ENCODE measurements around the gene NDUFAF2. TPM values are rescaled to one million over a fixed set of nuclear protein-coding genes. Genes with fewer than 3 reads are reported as not detected.

The NDUFAF2 gene
- total RNA-seq, 2 donors from 2014 or later, result 16.6 to 17.9 TPM

DNA sequence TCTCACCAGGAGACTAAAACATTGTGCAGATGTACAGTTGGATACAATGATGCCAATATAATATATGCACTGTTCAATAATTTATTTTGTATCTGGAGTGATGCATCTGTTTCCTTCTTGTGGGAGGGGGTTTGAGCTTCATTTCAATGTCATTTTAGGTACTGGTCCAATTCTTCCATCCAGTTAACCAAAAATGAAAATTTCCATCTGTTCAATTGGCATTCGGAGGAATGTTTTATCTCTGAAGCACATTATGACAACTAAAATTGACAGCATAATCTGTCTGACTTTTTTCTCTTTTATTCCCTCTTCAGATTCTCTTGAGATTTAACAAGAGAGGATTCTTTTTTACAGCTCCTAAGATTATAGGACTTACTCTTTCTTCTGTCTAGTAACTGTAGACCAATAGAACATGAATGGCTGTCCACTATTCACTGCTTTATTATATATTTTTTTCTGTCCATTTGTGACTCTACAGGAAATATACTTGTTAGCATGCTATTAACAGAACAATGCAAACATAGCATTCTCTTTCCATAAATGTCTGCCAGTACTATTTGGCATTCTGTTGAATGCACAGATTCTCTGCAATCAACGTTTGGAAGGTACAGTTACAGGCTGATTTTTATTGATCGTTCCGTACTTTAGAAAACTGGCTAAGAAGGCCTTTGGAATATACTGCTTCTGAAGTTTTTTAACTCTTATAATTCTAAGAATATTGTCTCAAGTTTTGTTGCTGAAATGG lies 57.8 kb downstream of the NDUFAF2 start:
- TF ChIP-seq POLR2A (IDR thresholded peaks at IDR 0.05) (no peak), POLR2AphosphoS5 (IDR thresholded peaks at IDR 0.05) (no peak)
- TF ChIP-seq, protein P1, sequence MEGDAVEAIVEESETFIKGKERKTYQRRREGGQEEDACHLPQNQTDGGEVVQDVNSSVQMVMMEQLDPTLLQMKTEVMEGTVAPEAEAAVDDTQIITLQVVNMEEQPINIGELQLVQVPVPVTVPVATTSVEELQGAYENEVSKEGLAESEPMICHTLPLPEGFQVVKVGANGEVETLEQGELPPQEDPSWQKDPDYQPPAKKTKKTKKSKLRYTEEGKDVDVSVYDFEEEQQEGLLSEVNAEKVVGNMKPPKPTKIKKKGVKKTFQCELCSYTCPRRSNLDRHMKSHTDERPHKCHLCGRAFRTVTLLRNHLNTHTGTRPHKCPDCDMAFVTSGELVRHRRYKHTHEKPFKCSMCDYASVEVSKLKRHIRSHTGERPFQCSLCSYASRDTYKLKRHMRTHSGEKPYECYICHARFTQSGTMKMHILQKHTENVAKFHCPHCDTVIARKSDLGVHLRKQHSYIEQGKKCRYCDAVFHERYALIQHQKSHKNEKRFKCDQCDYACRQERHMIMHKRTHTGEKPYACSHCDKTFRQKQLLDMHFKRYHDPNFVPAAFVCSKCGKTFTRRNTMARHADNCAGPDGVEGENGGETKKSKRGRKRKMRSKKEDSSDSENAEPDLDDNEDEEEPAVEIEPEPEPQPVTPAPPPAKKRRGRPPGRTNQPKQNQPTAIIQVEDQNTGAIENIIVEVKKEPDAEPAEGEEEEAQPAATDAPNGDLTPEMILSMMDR (IDR thresholded peaks at IDR 0.05), result no peak
- H3K4me3 ChIP-seq, result no peak overlapping the region
- intact Hi-C loops (cut with DNase I), result no loop called here
- no peaks in the 10 kb centered on the region for H3K27me3 ChIP-seq (replicated peaks; ENCODE audit: insufficient read depth)
- no peaks in the 10 kb centered on the region for H3K4me1 ChIP-seq (replicated peaks)
- no peaks in the 10 kb centered on the region for H3K36me3 ChIP-seq
- no peak overlapping the region for H3K27ac ChIP-seq
- no peaks in the 10 kb centered on the region for H3K9me3 ChIP-seq
- DNase-seq (ENCODE audit: low spot score), result no peak
- 41% methylated on average over 4 of the region's 4 CpGs for WGBS

DNA sequence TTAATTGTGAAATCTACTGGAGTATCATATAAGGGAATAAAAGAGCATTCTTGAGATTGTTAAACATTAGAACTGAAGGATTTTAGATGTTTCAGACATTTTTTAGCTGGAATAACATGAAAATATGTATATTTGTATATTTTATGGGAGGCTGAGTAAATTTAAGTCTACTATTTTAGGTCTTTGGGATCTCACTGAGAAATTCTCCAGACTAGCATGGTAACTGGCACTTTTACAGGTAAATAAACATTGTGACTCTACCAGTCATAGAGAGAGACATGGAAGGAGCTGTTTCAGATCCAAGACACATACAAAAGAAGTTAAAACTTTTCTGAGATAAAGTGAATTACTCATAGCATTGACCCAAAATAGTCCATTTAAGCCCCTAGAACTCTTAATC lies 59.4 kb downstream of the NDUFAF2 start:
- no peak for DNase-seq (ENCODE audit: low spot score)
- no peak overlapping the region for H3K4me3 ChIP-seq
- no peak overlapping the region for H3K27ac ChIP-seq
- no peaks in the 10 kb centered on the region for H3K9me3 ChIP-seq
- TF ChIP-seq POLR2A (IDR thresholded peaks at IDR 0.05) (no peak), POLR2AphosphoS5 (IDR thresholded peaks at IDR 0.05) (no peak)
- TF ChIP-seq, protein P1 (IDR thresholded peaks at IDR 0.05), result no peak
- intact Hi-C loops (cut with DNase I), result no loop called here
- H3K27me3 ChIP-seq (replicated peaks; ENCODE audit: insufficient read depth), result no peaks in the 10 kb centered on the region
- H3K4me1 ChIP-seq (replicated peaks), result no peaks in the 10 kb centered on the region
- no peaks in the 10 kb centered on the region for H3K36me3 ChIP-seq

DNA sequence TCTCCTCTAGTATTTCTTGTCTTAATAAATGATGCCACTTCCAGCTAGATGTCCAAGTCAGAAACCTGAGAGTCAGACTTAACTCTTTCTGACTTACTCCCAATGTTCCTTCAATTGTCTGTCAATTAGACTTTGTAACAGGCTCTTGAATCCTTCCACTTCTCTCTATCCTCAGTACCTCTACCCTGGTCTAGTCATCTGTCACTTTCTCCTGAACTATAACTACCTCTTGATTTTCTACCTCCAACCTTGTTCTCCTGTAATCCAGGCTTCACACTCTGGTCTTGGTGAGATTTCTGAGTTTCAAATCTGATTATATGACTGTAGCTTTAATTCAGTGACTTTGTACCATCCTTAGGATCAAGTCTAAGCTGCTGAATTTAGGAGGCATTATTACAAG lies 64.9 kb downstream of the NDUFAF2 start:
- Histone ChIP-seq H3K36me3 (no peaks in the 10 kb centered on the region), H3K4me3 (no peak overlapping the region), H3K4me1 (replicated peaks) (no peaks in the 10 kb centered on the region), H3K27ac (no peak overlapping the region), H3K9me3 (no peaks in the 10 kb centered on the region), H3K27me3 (replicated peaks; ENCODE audit: insufficient read depth) (no peaks in the 10 kb centered on the region)
- TF ChIP-seq POLR2AphosphoS5 (IDR thresholded peaks at IDR 0.05) (no peak), POLR2A (IDR thresholded peaks at IDR 0.05) (no peak)
- TF ChIP-seq, protein P1 (IDR thresholded peaks at IDR 0.05), result no peak
- intact Hi-C loops (cut with DNase I), result no loop called here
- no peak for DNase-seq (ENCODE audit: low spot score)

DNA sequence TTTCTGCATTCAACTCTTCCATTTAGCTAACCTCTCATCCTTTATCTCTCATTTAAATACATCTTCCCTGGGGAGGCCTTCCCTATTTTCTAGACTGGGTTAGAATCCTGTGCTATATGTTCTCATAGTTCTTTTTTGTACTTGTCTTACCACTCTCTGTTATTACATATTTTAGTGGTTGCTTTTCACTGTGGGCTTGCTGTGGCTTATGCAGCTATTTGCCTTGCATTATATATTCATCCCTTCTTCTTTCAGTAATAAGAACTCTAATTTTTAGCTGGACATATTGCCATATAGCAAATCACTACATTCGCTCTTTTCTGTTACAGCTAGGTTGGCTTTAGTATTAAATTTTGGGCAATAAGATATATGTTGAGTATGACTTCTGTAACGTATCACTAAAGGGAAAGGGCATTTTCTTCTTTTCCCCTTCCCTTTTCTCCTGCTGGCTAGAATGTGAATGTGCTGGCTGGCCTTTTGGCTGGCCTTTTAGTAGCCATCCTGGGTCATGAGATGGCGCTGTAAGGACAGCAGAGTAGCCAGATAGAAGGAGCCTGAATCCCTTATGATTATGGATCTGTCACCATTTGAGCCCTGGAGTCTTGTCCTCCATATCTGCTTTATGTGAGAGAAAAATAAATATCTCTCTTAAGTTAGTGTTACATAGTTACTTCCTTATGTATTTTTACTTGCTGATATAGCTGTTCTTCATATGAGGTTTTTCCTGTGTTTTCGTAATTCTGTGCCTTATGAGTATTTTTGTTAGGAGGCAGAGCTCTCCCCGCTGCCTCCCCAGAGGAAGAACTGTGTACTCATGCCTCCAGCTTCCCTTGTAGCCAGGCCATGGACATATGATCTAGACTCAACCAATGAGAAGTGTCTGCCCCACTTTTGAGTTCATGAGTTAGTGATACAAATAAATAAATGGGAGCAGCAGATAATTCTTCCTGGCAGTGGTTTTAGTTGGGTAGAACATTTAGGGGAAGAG lies 65.8 kb downstream of the NDUFAF2 start:
- DNase-seq (ENCODE audit: low spot score), result no peak
- Histone ChIP-seq H3K27ac (no peak overlapping the region), H3K4me3 (no peak overlapping the region), H3K36me3 (no peaks in the 10 kb centered on the region), H3K9me3 (no peaks in the 10 kb centered on the region), H3K27me3 (replicated peaks; ENCODE audit: insufficient read depth) (no peaks in the 10 kb centered on the region), H3K4me1 (replicated peaks) (no peaks in the 10 kb centered on the region)
- 75% methylated on average over 5 of the region's 5 CpGs for WGBS
- TF ChIP-seq, protein P1 (IDR thresholded peaks at IDR 0.05), result no peak
- TF ChIP-seq POLR2A (IDR thresholded peaks at IDR 0.05) (no peak), POLR2AphosphoS5 (IDR thresholded peaks at IDR 0.05) (no peak)
- intact Hi-C loops (cut with DNase I), result no loop called here

All from prostate gland (tissue), 2 donors.